Skin epidermis (tissue), 12 donors: Measurements from ENCODE around the gene WNT3A.

Source experiments
- H3K27ac ChIP-seq, 21 experiments: fragments of 200-600 bp; sonication (generic) in 11 of 21; one replicate each; pipeline ENCODE4 v1.5.0; 2020; ENCODE audit warnings: mild to moderate bottlenecking in 3 of 21, inconsistent platforms in 2 of 21, moderate library complexity in 2 of 21
- H3K4me3 ChIP-seq, 7 experiments: fragments of 200-600 bp; sonication (generic) in 2 of 7; one replicate each; pipeline ENCODE4 v1.5.0; 2020; ENCODE audit warnings: inconsistent platforms in 2 of 7, mild to moderate bottlenecking in 2 of 7, moderate library complexity in 1 of 7

The WNT3A gene

GRCh38 chr1:228044961-228045360 lies 38.2 kb downstream of the WNT3A start:
- no peak overlapping the region for H3K27ac ChIP-seq

GRCh38 chr1:228045405-228045804 lies 38.6 kb downstream of the WNT3A start:
- Histone ChIP-seq H3K4me3 (no peak overlapping the region), H3K27ac (no peak overlapping the region)

More at GRCh38 chr1:228044961-228045360, 38.2 kb downstream of the WNT3A start:
- no peak overlapping the region for H3K4me3 ChIP-seq

DNA sequence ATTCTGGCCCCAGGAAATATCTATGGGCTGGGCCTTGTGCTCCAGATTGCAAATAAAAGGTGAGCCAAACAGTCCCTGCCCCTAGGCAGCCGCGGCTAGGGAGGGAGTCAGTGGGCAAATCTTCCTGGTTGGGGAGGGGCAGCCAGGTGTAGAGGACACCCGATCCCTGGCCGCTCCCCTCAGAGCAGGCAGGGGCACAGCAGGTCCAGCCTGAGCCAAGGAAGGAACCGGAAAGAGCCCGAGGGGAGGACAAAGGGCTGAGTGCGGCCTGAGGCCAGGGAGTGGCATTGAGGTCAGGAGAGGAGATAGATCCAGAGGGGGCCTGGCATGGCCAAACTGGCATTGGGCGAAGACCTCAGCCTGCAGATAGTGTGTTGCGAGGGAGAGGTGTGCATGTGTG lies 39.1 kb downstream of the WNT3A start:
- no peak overlapping the region for H3K4me3 ChIP-seq
- H3K27ac ChIP-seq, result no peak overlapping the region

DNA sequence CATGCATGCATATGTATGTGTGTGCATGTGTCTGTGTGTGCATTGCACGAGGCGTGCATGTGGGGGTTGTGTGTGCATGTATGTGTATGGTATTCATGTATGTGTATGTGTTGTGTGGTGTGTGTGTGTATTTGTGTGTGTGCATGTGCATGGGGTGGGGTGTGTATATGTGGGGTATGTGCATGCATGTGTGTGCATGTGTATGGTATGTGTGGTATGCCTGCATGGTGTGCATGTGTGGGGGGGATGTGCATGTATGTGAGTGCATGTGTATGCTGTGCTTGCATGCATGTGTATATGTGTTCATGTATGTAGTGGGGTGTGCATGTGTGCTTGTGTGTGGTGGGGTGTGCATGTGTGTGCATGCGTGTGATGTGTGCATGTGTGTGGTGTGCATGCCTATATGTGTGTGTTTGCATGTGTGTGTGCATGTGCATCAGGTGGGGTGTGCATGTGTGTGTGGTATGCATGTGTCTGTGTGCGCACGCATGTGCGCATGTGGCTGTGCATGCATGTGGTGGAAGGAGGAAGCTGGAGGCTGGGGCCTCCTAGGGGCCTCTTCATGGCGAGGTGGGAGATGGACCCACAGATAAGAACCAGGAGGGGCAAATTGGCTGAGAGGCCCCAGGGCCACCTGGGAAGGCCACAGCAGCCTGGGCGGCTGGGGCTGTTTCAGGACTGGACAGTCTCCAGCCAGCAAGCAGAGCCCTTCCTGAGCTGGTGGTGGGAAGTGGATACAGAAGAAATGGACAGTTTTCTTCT lies 39.8 kb downstream of the WNT3A start:
- H3K4me3 ChIP-seq, result no peak overlapping the region
- no peak overlapping the region for H3K27ac ChIP-seq

GRCh38 chr1:228047183-228047466 lies 40.3 kb downstream of the WNT3A start:
- no peak overlapping the region for H3K27ac ChIP-seq
- no peak overlapping the region for H3K4me3 ChIP-seq

DNA sequence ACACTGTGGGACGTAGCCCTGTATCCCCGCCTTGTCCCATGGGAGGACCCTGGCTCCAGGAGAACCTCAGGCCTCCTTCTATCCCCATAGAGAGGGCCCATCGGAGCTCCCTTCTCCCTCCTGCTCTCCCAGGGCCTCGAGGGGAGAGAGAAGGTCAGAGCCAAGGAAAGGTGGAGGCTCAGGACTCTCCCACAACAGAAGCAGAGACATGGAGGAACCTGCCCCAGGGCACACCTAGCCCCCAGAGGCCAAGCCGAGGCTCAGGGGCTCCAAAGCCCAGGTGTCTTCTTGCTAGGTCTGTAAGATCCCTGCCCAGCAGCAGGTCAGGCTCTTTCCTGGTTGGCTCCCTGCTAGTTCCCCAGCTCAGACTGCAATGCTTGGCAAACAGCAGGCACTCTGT lies 41.3 kb downstream of the WNT3A start:
- Histone ChIP-seq H3K27ac (no peak overlapping the region), H3K4me3 (no peak overlapping the region)

DNA sequence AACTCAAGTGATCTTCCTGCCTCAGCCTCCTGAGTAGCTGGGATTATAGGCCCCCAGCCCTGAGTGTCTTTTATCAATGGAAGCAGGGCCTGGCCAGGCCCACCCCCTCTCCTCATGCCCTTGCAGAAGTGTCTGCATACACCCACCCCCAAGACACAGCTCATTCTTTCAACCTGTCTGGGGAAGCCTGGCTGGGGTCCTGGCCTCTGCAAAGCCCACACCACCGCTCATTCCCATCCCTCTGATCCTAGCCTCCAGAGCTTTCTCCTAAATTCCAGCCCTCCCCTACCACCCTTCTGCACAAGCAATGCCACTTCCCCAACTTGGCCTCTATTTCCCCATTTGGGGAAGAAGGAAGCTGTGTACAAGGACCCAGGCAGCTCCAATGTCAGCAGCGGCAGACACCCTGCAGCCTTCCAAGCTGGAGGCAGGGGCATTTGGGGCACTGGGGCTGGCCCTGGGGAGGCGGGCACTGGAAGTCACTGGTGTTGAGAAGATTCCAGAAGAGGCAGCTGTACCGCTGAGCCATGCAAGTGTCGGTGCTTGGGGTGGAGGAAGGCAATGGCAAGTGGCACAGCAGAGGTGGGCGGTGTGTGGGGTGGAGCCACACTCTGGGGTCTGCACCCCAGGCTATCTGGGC lies 42.0 kb downstream of the WNT3A start:
- Histone ChIP-seq H3K27ac (no peak overlapping the region), H3K4me3 (no peak overlapping the region)

DNA sequence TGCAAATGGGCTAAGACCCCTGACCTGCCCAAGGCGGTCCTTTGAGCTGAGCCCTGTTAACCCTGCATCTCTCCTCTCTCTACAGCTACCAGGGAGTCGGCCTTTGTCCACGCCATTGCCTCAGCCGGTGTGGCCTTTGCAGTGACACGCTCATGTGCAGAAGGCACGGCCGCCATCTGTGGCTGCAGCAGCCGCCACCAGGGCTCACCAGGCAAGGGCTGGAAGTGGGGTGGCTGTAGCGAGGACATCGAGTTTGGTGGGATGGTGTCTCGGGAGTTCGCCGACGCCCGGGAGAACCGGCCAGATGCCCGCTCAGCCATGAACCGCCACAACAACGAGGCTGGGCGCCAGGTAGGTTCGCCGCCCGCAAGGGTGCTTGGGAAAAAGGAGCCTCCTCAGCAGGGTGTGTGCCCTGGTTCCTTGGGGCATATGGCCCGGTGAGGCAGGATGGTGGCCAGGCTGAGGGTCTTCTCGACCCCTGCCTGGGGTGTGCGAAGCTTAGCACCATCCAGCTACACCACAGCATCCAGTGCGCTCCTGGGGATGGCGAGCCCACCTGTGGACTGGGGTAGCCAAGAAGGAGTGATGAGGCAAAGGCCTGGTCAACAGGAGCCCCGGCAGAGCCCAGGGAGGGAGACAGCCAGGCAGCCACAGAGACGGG lies 43.9 kb downstream of the WNT3A start:
- H3K27ac ChIP-seq, result no peak overlapping the region

DNA sequence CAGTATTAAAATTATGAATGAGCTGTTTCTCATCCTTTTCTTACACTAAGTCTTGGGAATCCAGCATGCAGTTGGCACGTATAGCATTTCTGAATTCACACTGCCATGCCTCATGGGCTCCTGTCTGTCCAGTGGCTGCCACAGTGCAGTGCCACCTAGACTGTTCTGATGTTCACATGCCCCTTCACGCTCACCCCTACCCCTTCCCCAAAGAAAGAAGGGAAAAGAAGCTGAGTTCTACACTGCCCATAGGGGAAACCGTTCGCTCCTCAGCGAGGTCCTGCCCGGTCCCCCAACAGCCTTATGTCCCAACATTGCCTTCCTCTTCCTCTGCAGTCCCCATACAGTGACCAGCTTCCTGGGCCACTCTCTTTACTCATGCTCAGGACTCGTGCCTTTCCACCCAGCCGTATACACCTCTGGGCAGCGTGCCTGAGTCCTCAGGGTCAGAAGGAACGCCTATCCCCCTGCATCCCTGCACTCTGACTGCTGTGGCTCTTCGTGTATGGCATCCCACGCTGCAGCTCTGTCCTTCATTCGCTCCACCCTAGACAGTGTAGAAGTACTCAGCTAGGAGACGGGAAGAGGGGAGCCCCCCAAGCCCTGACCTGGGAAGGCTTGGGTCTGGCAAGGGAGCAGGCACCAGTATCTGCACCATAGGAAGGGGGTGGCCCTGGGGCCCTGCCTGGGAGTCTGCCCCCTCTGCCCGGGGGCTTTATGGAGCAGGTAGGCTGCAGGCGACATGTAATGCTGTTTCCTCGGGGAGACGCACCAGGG lies 51.6 kb downstream of the WNT3A start:
- Histone ChIP-seq H3K4me3 (no peak overlapping the region), H3K27ac (no peak overlapping the region)

More for the DNA sequence above, 43.9 kb downstream of the WNT3A start:
- H3K4me3 ChIP-seq, result no peak overlapping the region

DNA sequence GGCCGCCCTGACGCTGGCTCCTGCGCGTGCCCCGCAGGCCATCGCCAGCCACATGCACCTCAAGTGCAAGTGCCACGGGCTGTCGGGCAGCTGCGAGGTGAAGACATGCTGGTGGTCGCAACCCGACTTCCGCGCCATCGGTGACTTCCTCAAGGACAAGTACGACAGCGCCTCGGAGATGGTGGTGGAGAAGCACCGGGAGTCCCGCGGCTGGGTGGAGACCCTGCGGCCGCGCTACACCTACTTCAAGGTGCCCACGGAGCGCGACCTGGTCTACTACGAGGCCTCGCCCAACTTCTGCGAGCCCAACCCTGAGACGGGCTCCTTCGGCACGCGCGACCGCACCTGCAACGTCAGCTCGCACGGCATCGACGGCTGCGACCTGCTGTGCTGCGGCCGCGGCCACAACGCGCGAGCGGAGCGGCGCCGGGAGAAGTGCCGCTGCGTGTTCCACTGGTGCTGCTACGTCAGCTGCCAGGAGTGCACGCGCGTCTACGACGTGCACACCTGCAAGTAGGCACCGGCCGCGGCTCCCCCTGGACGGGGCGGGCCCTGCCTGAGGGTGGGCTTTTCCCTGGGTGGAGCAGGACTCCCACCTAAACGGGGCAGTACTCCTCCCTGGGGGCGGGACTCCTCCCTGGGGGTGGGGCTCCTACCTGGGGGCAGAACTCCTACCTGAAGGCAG lies 52.3 kb downstream of the WNT3A start:
- Histone ChIP-seq H3K27ac (peak overlapping the region in 1 of 21 experiments; percentile 41), H3K4me3 (peak overlapping the region in 6 of 7 experiments; percentile 5 to 34 (median 20))

DNA sequence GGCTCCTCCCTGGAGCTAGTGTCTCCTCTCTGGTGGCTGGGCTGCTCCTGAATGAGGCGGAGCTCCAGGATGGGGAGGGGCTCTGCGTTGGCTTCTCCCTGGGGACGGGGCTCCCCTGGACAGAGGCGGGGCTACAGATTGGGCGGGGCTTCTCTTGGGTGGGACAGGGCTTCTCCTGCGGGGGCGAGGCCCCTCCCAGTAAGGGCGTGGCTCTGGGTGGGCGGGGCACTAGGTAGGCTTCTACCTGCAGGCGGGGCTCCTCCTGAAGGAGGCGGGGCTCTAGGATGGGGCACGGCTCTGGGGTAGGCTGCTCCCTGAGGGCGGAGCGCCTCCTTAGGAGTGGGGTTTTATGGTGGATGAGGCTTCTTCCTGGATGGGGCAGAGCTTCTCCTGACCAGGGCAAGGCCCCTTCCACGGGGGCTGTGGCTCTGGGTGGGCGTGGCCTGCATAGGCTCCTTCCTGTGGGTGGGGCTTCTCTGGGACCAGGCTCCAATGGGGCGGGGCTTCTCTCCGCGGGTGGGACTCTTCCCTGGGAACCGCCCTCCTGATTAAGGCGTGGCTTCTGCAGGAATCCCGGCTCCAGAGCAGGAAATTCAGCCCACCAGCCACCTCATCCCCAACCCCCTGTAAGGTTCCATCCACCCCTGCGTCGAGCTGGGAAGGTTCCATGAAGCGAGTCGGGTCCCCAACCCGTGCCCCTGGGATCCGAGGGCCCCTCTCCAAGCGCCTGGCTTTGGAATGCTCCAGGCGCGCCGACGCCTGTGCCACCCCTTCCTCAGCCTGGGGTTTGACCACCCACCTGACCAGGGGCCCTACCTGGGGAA lies 53.0 kb downstream of the WNT3A start:
- peak overlapping the region; percentile 2 to 34 (median 16) for H3K4me3 ChIP-seq
- H3K27ac ChIP-seq, result peak overlapping the region in 2 of 21 experiments; percentile 41 to 53

GRCh38 chr1:228060458-228061190 lies 53.8 kb downstream of the WNT3A start:
- Histone ChIP-seq H3K27ac (peak overlapping the region in 2 of 21 experiments; percentile 41 to 53), H3K4me3 (peak overlapping the region; percentile 2 to 34 (median 16))

DNA sequence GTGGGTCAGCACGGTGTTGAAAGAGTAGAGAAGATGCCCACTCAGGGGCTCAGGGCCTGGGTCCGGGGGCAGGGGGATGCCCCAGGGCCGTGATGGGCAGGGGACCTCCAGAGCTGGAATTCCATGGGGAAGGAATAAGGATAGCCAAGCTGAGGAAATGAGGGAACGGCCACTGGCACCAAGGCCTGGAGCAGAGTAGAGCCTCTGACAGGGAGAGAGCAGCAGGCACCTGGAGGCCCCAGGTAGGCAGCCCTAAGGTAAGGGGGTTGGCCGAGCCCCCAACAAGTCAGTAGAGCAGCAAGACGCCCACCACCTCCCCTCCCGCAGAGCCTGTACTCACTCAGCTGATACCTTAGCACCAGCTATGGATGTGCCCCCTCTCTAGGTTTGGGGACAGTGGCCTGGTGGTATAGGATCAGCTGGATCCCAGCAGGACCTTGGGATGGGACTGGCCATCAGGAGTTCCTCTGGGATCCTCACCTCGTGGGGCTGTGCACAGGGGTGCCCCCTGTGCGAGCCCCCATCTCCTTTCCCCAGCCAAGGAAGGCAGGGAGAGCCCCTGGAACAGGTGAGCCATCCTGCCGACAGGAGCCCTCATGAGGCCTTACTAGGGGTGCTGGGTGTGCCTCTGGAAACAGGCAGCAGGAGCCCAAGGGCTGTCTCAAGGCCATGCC lies 54.8 kb downstream of the WNT3A start:
- no peak overlapping the region for H3K27ac ChIP-seq
- no peak overlapping the region for H3K4me3 ChIP-seq

- H3K4me3 ChIP-seq, result no peak overlapping the region
- H3K27ac ChIP-seq, result no peak overlapping the region
Observed at GRCh38 chr1:228062085-228062791, 55.4 kb downstream of the WNT3A start.

DNA sequence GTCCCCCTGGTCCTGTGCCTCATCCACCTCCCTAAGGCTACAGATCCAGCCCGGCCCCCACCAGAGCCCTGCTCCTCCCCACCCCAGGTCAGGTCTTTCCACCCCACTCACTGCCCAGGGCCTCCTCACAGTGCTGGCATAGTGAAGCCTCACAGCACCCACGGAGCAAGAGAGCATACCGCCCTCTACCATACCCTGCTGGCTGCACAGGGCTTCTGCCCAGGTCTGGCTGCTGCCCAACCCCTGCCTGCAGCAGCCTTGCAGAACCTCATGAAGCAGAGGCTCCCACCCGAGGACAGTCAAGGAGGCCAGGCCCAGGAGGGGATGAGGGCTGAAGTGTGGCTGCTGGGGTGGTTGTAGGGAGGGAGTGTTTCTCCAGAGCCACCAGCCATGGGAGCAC lies 56.0 kb downstream of the WNT3A start:
- no peak overlapping the region for H3K27ac ChIP-seq

GRCh38 chr1:228063251-228064191 lies 56.7 kb downstream of the WNT3A start:
- Histone ChIP-seq H3K27ac (no peak overlapping the region), H3K4me3 (no peak overlapping the region)

More for the DNA sequence above, 56.0 kb downstream of the WNT3A start:
- no peak overlapping the region for H3K4me3 ChIP-seq
